Measurements from ENCODE around the gene MVK. TPM values are rescaled to one million over a fixed set of nuclear protein-coding genes. Genes with fewer than 3 reads are reported as not detected.
A peak's percentile ranks its signal among the peaks of the same experiment; 100 is the strongest.

Gene MVK
- total and polyA plus RNA-seq, 12 donors, result 10.8 to 194 (median 25.2) TPM

DNA sequence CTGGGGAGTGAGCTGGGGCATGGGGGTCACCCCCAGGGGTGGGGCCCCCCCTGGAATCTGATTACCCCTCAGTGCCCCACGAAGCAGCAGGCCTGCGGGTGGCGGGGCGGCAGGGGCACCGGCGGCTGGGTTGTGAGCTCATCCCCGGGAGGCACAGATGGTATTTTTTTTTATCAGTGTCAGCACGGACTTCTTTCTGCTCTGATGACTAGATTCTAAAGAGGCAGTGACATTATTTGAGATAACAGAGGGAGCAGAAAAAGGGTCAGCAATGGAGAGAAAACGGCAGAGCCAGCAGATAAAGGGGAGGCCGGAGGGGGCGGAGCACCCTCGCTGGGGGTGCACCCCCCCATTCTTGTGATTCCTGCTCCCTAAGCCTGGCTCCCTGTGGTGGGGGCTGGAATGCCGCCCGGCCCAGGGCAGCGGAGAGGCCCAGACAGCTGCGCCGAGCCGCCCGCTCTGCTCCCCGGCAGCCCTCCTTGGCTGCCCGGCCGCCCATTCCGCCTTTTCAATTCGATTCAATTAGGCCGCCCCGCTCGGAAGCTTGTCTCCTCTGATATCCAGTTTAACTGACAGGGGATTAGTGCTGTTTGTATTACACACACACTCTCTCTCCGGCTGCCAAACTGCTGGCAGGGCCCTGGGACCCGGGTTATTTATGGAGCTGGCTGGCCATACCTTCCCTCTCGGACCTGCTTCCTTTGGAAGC is 32.9 kb downstream of the MVK start:
- TF ChIP-seq, protein P1, sequence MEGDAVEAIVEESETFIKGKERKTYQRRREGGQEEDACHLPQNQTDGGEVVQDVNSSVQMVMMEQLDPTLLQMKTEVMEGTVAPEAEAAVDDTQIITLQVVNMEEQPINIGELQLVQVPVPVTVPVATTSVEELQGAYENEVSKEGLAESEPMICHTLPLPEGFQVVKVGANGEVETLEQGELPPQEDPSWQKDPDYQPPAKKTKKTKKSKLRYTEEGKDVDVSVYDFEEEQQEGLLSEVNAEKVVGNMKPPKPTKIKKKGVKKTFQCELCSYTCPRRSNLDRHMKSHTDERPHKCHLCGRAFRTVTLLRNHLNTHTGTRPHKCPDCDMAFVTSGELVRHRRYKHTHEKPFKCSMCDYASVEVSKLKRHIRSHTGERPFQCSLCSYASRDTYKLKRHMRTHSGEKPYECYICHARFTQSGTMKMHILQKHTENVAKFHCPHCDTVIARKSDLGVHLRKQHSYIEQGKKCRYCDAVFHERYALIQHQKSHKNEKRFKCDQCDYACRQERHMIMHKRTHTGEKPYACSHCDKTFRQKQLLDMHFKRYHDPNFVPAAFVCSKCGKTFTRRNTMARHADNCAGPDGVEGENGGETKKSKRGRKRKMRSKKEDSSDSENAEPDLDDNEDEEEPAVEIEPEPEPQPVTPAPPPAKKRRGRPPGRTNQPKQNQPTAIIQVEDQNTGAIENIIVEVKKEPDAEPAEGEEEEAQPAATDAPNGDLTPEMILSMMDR (IDR thresholded peaks at IDR 0.05), result no peak
- no peak for TF ChIP-seq POLR2A (IDR thresholded peaks at IDR 0.05)
- Histone ChIP-seq H3K27me3 (no peaks in the 10 kb centered on the region), H3K4me1 (replicated peaks in 1 of 2) (no peaks in the 10 kb centered on the region), H3K4me3 (no peak overlapping the region), H3K9me3 (replicated peaks in 1 of 3) (no peaks in the 10 kb centered on the region), H3K36me3 (replicated peaks in 1 of 2) (no peaks in the 10 kb centered on the region), H3K27ac (peak overlapping the region in 1 of 5 donors; percentile 47)
- 34 to 60% (median 53%) methylated on average over 28 to 30 of the region's 30 CpGs for WGBS, 4 donors
- no peak for DNase-seq
- intact Hi-C loops (cut with DNase I), result no loop called here

DNA sequence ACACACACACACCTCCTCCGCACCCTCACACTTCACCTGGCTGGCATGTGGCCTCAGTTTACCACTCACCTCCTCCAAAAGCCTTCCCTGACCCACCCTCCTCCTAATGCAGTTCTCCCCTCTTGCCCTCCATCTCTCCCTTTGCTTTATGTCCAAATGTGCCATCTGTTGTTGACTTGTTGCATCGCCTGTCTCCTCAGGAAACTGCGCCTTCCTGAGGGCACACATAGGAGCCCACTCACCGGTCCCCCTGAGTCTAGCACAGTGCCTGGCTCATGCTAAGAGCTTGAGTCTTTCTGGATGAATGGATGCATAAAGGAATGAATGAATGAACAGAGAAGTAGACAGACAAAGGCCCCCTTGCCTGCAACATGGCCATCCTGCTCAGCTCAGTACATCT is 34.0 kb downstream of the MVK start:
- H3K36me3 ChIP-seq (replicated peaks in 1 of 2), result no peaks in the 10 kb centered on the region
- 86 to 95% (median 93%) methylated on average over 4 of the region's 4 CpGs for WGBS, 4 donors
- H3K4me3 ChIP-seq, result no peak overlapping the region
- no peaks in the 10 kb centered on the region for H3K4me1 ChIP-seq (replicated peaks in 1 of 2)
- H3K27me3 ChIP-seq, result no peaks in the 10 kb centered on the region
- intact Hi-C loops (cut with DNase I), result no loop called here
- H3K9me3 ChIP-seq (replicated peaks in 1 of 3), result no peaks in the 10 kb centered on the region
- no peak overlapping the region for H3K27ac ChIP-seq
- no peak for DNase-seq
- no peak for TF ChIP-seq POLR2A (IDR thresholded peaks at IDR 0.05)
- TF ChIP-seq, protein P1 (IDR thresholded peaks at IDR 0.05), result no peak

DNA sequence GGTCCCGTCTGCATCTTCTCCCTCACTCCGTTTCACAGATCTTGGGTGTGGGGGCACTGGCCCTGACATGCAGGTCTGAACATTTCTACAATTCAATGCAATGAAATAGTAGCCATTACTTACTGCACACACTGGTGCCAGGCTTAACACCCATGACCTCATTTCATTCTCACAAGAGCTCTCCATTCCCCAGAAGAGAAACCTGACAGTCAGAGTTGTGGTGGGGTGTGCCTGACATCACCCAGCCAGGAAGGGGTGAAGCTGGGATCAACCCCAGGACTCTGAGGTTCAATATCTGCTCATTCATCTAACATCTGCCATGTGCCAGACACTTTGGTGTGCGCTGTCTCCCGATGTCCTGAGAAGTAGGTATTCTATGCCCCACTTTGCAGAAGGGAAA is 34.7 kb downstream of the MVK start:
- intact Hi-C loops (cut with DNase I), result no loop called here
- Histone ChIP-seq H3K9me3 (replicated peaks in 1 of 3) (no peaks in the 10 kb centered on the region), H3K27ac (no peak overlapping the region), H3K36me3 (replicated peaks in 1 of 2) (no peaks in the 10 kb centered on the region), H3K27me3 (no peaks in the 10 kb centered on the region), H3K4me1 (replicated peaks in 1 of 2) (no peaks in the 10 kb centered on the region), H3K4me3 (no peak overlapping the region)
- DNase-seq, result no peak
- 89 to 95% (median 94%) methylated on average over 2 to 4 of the region's 4 CpGs for WGBS, 4 donors
- TF ChIP-seq, protein P1 (IDR thresholded peaks at IDR 0.05), result no peak
- no peak for TF ChIP-seq POLR2A (IDR thresholded peaks at IDR 0.05)

DNA sequence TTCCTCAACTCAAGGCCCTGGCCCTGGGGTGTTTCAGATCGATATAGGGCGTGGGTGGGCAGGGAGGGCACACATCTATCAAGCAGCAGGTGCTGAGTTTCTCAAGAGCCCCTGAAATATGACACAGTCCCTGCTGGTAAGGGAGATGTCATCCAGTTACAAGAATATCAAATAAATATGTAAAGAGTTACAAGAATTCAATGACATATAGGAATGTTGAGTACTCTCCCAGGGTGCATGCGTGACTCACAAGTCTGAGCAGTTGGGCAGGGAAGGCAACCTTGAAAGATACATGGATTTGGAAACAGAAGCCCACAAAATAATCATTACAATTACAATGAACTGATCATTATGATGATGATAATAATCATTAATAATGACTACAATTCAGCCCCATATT is 35.2 kb downstream of the MVK start:
- H3K4me1 ChIP-seq (replicated peaks in 1 of 2), result no peaks in the 10 kb centered on the region
- H3K27me3 ChIP-seq, result no peaks in the 10 kb centered on the region
- DNase-seq, result no peak
- no peaks in the 10 kb centered on the region for H3K36me3 ChIP-seq (replicated peaks in 1 of 2)
- TF ChIP-seq, protein P1 (IDR thresholded peaks at IDR 0.05), result no peak
- no peak for TF ChIP-seq POLR2A (IDR thresholded peaks at IDR 0.05)
- WGBS, 4 donors, result 77 to 89% (median 85%) methylated on average over 3 of the region's 3 CpGs
- H3K27ac ChIP-seq, result no peak overlapping the region
- intact Hi-C loops (cut with DNase I), result no loop called here
- H3K4me3 ChIP-seq, result no peak overlapping the region
- H3K9me3 ChIP-seq (replicated peaks in 1 of 3), result no peaks in the 10 kb centered on the region

Data from adrenal gland (tissue), 12 donors.